HG02973 (cell line): ENCODE results near the gene KCNQ1.

ENCODE experiments used
- ATAC-seq: cut with Tn5 transposase; IDR thresholded peaks from one replicate; pipeline ENCODE4 v1.9.1; 2021; ENCODE audit warnings: moderate library complexity; ENCODE audit not compliant: unreplicated experiment

KCNQ1 gene

GRCh38 chr11:2771758-2772466 lies 327.1 kb downstream of the KCNQ1 start:
- ATAC-seq, result no peak

DNA sequence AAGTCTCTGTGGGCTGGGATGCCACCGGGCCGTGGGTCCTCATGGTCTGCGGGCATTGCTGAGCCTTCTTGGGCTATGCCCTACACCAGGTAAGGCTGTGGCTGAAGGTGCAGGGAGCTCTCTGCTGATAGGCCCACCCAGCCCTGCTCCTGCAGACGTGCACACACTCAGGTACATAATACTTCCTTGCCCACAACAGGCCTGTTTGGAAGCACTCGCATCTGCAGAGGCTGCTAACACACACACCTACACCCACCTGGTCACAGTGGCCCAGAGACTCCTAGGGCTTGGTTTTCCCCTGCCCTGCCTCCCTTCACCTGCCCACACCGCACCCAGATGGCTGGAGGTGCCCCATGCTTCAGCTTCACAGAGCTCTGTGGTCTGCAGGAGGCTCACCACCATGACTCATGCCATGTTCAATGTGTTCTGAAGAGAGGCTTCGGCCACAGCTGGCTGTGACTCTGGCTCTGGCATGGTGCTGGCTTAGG lies 327.8 kb downstream of the KCNQ1 start:
- ATAC-seq, result no peak

- ATAC-seq, result no peak
Measured at GRCh38 chr11:2774173-2775082, 329.6 kb downstream of the KCNQ1 start.

DNA sequence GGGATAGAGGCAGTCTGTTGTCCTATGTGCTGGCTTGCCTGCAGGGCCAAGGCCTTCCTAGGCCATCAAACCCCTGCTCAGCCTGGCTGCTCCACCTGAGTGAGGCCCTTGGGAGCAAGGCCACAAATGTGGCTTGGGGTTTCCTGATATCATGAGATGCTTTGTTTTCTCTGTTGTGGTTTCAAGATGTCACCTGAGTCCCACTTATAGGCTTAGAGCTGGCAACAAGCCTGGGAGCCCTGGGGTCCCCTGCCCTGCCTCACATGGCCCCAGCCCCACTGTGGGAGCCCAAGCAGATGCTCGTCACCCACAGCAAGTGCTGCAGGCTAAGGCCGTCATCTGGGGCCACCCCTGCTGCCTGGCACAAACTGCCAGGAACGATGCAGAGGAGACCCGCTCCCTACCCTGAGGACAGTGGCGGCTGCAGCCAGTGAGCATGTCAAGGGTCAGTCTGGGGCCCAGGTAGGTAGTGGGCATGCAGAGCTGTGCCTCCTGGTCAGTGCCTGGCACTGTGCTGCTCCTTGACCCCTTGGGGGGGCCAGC lies 330.3 kb downstream of the KCNQ1 start:
- ATAC-seq, result no peak

DNA sequence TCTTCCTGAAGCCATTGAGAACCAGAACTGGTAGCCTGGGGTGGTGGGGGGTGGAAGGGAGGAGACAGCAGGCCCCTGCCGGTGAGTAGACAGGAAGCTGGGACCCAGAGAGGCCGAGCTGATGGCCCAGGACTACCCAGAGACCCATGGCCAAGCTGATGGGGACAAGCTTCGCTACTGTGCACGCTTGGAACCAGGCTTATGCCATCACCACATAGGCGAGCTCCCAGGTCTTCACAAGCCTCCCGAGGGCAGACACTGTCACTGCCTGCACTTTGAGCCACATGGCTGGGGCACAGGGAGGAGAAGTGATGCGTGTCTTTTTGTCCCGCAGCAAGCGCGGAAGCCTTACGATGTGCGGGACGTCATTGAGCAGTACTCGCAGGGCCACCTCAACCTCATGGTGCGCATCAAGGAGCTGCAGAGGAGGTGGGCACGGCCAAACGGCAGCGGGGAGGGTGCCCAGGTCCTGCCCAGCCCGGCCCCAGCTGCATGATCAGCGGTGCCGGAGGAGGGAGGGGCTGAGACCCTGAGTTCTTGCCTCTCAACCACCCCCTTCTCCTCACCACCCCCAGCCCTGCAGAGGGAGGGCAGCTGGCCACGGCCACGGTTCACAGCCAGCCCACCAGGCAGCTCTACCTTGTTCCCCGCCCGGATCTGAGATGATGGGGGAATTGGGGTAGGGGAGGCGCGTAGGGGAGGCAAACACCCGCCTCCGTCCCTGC lies 331.0 kb downstream of the KCNQ1 start:
- no peak for ATAC-seq

GRCh38 chr11:2776351-2777061 lies 331.7 kb downstream of the KCNQ1 start:
- no peak for ATAC-seq

- ATAC-seq, result no peak
Measured at GRCh38 chr11:2777386-2777785, 332.6 kb downstream of the KCNQ1 start.

DNA sequence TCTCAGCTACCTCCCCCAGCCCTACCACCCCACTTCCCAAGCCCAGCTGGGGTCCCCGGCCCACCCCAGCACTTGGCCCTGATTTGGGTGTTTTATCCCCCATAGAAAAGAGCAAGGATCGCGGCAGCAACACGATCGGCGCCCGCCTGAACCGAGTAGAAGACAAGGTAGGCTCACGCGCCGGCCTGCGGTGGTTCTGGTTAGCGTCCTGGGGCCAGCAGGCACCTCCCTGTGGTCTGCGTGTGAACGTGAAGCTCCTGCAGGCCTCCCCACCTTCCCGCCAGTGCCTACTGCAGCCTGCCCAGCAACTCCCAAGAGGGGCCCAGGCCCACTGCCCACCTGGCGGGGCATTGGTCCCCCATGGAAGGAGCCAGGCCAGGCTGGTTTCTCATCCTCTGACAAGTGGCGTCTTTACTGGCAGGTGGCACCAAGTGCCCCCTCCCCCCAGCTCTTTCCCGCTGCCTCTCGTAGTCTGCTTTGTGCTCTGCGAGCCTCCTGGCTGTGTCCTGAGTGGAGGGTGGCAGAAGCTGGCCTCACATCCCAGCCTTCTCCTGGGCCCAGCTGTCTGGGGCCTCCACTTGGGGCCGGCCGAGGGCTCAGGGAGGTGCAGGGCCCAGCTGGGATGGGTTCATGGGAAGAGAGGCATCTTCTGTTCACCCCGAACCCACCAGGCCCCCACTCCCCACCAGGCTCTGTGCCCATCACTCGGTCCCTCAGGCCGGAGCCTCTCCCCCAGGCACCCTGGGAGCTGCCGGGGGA lies 333.2 kb downstream of the KCNQ1 start:
- ATAC-seq, result no peak

DNA sequence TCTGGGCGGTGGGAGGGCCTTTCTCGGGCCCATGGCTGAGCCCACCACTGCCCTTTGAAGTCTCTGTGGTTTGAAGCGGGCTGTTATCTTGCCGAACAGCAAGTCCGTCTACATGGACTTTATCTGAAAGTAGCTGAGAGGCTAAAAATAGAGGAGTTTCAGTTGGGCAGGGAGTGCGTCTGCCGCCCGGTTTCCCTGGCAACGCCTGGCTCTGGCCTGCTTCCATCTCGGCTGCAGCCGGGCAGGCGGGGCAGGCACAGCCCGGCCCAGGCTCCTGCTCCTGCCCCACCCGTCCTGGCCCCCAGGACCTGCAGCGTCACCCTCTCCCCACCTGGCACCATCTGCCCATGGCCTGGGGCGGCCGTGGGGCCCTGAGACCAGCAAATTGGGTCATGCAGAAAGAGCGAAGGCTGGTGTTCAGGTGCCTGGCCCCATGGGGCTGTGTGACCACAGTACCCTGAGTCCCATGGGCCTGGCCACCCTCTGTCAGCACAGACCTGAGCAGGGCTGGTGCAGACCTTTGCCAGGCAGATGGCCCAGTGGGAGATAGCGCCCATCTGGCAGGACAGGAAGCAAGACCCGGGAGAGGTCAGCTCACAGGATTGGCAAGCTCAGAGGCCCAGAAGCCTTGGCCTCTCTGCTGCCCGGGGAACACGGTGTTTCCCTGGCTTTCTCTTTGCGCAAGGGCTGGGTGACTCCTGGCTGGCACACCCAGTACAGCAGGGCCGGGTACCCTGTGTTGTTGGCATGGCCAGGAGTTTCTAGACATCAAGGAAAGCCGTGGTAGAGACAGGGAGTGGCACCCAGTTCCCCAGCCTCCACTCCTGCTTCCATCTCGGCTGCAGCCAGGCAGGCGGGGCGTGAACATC lies 334.1 kb downstream of the KCNQ1 start:
- no peak for ATAC-seq

DNA sequence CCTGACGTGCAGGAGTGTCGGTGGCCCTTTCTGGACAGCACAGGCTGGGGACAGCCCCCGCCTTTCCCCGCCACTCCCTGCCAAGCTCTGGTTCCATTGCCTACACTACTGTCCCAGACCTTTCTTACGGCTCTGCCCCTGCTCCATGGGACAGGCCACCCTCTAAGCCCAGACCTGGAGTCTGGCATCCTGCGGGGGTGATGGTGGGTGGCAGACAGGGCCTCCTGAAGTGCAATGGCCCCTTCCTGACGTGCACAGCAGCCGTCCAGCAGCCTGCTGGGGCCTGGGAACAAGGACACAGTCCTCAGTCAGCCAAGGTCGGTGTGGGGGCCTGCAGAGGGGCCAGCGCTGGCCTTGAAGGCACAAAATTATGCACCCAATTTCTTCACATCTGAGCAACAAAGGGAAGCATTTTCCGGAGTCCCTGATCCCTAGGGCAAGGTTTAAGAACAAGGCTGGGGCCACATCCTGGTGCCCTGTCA lies 334.7 kb downstream of the KCNQ1 start:
- no peak for ATAC-seq

DNA sequence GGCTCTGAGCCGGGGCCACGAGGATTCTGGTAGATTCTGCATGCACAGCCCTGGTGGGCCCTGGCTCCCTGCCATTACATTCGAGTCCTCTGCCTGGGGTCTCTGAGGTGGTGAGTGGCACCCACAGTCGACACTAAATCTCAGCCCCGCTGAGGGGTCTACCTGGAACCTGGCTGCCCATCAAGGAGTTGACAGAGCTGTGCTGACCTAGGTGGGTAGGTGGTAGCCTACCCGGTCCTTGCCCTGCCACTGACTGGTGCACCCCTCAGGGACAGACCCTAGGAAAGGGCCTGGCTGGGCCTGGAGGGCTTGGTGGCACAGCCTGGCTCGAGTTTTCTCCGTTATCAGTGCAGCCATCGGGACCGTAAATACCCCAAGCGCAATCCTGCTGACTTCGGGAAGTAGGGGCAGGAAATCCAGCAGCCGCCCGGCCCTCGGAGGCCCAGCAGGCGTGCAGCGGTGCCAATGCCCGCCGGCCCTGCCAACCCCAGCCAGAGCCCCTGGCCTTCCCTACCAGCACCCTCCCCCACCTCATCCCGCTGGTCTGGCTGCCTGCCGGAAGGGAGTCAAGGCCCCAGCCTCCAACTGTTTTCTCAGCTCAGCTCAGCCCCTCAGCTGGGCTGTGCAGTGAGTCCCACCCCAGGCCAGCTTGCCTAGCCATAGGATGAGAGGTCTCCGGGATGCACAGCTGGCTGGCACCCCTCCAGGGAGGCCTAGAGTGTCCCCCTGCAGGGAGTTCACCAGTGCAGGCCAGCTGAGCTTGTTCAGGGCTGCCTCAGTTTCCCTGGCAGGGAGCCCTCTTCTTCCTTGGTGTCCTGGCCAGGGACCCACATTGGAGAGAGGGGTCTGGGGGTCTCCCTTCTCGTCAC lies 335.4 kb downstream of the KCNQ1 start:
- ATAC-seq, result no peak

DNA sequence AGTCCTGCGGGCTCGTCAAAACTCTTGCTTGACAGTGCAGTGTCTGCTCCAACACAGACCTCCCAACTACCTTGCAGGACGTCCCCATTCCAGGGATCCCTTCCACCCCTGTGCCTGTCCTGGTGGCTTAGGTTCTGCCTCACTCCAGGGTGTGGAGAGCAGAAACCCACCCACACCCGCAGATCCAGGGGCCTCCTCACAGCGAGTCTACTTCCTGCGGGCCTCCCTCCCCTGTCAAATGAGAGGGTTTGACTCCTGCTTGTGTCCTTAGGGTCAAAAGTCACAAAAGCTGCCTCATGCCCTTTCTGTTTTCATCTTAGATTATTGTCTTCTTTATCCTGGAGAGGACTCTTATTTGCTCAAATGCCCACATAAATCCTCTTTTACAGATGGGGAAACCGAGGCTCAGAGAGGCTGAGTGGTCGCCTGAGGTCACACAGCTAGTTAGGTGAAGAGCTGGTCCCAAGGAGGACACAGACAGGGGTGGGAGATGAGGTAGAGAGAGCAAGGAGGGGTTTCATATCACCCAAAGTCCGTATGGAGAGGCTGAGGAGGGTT lies 336.1 kb downstream of the KCNQ1 start:
- no peak for ATAC-seq

GRCh38 chr11:2781408-2782274 lies 336.8 kb downstream of the KCNQ1 start:
- ATAC-seq, result no peak

DNA sequence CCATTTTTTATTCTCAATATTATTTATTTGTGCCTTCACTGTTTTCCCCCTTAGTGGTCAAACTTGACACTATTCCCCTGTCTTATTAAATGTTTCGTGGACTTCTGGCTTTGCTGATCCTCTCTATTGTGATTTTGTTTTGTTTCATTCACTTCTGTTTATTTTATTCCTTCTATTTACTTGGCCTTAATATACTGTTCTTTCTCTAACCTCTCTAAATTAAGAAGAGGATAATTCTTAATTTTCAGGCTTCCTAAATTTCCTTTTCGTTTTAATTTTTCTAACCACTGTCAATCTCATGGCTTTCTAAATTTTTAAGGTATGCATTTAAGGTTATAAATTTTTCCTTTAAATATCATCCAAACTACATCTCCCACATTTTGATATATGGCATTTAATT lies 338.0 kb downstream of the KCNQ1 start:
- no peak for ATAC-seq

- no peak for ATAC-seq
Measured at GRCh38 chr11:2783536-2784082, 338.8 kb downstream of the KCNQ1 start.

- no peak for ATAC-seq
Measured at GRCh38 chr11:2787816-2788167, 343.0 kb downstream of the KCNQ1 start.
